ENCODE data around the gene RNF223.
"Not testable (repeated sequence)": the region's sequence is repeated elsewhere in the genome, so short reads cannot be mapped to it uniquely, and the experiment has no call there.

Gene RNF223

GRCh38 chr1:1088029-1088800, 14.1 kb upstream of the RNF223 start:
- no peak for DNase-seq (ENCODE audit: extremely low read depth in 1 of 2, low read depth in 1 of 2)

DNA sequence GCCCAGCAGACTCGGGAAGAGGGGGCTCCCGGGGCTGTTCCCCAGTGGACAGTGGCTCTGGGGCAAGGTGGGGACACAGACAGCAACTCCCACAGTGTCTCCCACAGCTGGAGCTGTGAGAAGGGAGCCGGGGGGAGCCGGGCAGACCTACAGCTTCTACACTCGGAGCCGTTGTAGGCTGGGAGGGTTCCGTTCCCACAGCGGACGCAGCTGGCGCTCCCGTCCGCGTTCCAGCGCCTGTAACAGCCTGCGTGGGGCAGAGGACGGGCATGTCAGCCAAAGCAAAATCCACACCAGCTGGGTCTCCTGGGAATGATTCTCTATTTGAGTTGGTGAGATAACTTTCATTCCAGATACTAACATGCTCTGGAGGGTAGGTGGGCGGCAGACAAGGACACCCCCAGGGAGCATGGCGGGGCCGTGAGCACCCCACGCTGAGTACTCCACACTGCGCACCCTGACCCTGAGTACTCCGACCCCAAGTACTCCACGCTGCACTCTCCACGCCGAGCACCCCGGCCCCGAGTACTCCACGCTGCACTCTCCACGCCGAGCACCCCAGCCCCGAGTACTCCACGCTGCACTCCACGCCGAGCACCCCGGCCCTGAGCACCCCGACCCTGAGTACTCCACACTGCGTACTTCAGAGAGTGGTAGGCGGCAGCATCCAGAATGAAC, 13.4 kb upstream of the RNF223 start:
- no peak for DNase-seq (ENCODE audit: extremely low read depth in 1 of 2, low read depth in 1 of 2)

DNA sequence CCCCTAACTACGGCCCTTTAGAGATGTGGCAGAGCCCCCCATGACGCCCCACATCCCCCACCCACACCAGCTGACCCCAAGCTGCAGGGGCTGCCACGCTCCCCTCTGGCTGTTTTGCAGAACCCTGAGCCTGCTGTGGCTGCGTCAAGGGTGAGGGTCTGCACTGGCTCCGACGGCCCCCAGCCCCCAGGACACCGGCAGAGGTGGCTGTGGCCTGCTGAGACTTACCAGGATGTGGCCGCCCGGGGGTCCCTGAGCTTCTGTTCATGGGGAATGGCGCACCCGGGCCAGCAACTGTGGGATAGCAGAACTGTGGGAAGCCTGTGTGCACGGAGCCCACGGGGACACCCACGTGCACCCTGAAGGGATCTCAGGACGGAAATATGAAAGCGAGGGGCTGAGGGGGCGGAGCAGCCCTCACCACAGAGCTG, 12.8 kb upstream of the RNF223 start:
- no peak for DNase-seq (ENCODE audit: extremely low read depth in 1 of 2, low read depth in 1 of 2)

- no peak for DNase-seq (ENCODE audit: extremely low read depth in 1 of 2, low read depth in 1 of 2)
Observed at GRCh38 chr1:1085911-1086841, 12.1 kb upstream of the RNF223 start.

DNA sequence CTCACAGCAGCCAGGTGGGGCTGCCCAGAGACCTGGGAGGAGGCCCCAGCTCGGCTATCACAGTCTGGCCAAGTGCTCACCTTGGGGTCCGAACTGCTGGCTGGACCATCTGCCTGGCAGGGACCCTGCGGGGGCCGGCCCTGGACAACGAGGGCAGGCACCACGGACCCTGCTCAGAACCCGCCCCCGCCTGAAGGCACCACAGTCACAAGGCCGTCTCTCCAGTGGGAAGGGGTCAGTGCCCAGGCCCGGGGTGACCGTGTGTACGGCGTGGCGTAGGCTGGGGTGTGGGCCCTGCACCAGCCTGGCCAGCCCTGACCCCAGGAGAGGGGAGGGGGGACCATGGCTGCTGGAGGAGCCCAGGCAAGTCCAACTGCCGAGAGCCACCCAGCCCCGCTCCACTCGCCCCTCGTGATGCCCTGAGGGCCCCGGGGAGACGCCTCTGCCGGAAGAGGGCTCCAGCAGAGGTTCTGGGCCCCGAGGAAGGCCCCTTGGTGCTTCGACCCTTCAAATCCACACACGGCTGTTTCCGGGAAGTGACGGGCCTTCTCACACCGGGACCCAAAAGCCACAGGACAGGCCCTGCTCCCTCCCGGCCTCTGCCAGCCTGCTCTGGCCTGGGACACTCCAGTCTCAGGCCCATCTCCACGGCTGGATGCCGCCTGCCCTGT, 11.2 kb upstream of the RNF223 start:
- DNase-seq (ENCODE audit: extremely low read depth in 1 of 2, low read depth in 1 of 2) = no peak

GRCh38 chr1:1084372-1085170, 10.5 kb upstream of the RNF223 start:
- DNase-seq (ENCODE audit: extremely low read depth in 1 of 2, low read depth in 1 of 2) = no peak

- DNase-seq (ENCODE audit: extremely low read depth in 1 of 2, low read depth in 1 of 2) = no peak
Observed at GRCh38 chr1:1083416-1084371, 9.6 kb upstream of the RNF223 start.

GRCh38 chr1:1082776-1083415, 8.8 kb upstream of the RNF223 start:
- no peak for DNase-seq (ENCODE audit: extremely low read depth in 1 of 2, low read depth in 1 of 2)

DNA sequence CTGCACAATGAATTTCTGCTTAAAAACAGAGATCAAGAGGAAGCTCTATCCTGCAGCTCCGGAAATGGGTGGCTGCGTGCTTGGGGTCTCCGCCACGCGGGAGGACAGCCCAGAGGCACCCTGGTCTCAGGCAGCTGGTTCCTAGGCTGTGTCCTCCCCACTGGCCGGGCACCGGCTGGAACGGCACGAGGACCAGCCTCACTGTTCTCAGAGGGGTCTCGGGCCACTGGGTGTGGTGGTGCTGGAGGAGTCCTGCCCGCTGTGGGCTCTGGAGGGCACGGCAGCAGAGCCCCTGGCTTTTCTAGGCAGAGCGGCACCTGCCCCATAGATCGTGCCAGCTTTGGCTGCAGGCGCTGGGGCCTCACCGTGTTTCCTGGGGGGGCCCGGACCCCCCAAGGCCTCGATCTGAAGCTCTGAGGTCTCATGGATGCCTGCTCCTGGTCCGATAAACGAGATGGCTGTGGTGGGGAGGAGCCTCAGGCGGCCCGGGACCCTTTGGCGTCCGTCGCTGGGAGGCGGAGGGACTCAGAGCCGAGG, 8.2 kb upstream of the RNF223 start:
- no peak for DNase-seq (ENCODE audit: extremely low read depth in 1 of 2, low read depth in 1 of 2)

GRCh38 chr1:1081311-1082238, 7.5 kb upstream of the RNF223 start:
- no peak for DNase-seq (ENCODE audit: extremely low read depth in 1 of 2, low read depth in 1 of 2)

DNA sequence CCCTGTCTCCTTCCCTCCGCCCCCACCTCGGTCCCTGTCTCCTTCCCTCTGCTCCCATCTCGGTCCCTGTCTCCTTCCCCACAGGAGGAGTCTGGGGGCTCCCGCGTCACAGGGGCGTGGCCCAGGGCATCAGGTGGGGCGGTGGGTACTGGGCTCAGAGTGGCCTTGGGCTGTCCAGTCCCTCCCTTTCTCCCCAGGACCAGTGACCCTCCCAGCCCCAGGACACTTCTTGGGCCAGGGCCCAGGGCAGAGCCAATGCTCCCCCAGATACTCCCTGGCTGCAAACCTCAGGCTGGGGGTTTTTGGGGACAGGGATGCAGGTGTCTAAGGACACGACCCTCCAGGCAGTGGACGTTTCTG, 6.8 kb upstream of the RNF223 start:
- DNase-seq (ENCODE audit: extremely low read depth in 1 of 2, low read depth in 1 of 2) = no peak

- DNase-seq (ENCODE audit: extremely low read depth in 1 of 2, low read depth in 1 of 2) = no peak
Observed at GRCh38 chr1:1080122-1080757, 6.1 kb upstream of the RNF223 start.

DNA sequence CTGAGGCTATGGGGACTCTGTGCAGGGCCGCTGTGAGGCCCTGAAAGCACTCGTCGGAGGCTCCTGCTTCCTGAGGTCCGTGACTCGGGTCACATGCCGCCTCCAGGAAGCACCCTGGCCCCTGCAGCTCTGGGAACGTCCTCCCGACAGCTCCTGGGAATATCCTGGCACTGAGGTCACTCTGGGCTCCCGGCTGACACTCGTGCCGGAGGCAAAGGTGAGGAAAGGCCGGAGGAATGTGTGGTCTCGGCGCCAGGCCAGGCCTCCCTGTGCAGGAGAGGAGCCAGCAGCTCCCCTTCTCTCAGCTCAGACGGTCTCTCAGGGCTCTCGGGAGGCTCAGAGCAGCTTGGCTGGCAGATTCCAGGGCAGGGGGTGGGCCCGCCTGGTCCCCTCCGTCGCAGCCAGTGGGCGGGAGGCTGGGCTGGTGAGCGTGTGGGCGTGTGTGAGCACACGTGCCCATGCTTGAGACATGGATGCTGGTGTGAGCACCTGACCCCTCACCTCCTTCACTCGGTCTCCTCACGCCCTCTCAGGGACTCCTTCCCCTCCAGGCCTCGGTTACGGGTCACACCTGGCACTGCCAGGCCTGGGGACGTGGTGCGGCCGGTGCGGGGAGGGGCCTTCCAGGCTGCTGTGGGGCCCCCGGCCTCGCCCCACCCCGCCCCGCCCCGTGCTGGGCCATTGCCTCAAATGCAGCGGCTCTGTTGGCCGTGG, 5.5 kb upstream of the RNF223 start:
- no peak for DNase-seq (ENCODE audit: extremely low read depth in 1 of 2, low read depth in 1 of 2)

DNA sequence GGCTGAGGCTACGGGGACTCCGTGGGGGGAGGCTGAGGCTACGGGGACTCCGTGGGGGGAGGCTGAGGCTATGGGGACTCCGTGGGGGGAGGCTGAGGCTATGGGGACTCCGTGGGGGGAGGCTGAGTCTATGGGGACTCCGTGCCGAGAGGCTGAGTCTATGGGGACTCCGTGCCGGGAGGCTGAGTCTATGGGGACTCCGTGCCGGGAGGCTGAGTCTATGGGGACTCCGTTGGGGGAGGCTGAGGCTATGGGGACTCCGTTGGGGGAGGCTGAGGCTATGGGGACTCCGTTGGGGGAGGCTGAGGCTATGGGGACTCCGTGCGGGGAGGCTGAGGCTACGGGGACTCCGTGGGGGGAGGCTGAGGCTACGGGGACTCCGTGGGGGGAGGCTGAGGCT, 3.3 kb upstream of the RNF223 start:
- DNase-seq (ENCODE audit: extremely low read depth in 1 of 2, low read depth in 1 of 2) = not testable (repeated sequence)

DNA sequence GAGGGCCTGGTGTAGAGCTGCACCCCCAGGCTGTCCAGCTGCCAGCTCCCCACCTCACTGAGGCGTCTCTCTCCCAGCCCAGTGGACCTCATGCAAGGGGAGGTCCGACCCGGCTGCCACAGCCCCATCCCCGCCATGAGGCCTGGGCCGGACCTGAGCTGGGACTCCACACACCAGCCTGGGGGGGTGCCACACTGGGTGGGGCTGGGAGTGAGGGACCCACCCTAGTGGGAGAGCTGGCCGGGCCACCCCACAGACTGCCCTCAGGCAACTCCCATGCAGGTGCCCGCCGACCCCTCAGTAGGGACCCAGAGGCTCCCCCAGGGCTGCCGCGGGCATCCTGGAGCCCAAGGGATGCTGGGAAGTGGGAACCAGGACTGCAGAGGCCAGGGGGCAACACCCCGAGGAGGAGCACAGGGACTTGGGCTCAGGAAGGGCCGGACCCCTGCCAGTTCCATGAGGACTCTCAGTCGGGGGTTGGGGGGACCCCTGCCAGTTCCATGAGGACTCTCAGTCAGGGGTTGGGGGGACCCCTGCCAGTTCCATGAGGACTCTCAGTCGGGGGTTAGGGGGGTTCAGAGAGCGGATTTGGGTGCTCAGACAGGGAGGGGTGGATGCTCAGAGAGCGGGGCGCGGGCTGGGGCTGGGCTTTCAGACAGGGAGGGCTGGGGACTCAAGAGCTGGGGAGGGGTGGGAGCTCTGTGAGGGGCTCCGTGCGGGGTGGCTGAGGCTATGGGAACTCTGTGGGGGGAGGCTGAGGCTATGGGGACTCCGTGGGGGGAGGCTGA, 1.2 kb upstream of the RNF223 start:
- DNase-seq (ENCODE audit: extremely low read depth in 1 of 2, low read depth in 1 of 2) = no peak

Measured in stimulated activated CD8-positive, alpha-beta memory T cell treated with anti-CD3 and anti-CD28 coated beads, Interleukin-7, amount 100 ng/mL, for 48 hours (primary cell).